IMR-90 (cell line): ENCODE measurements around the gene KCNMB1.

Source experiments
- CEBPB ChIP-seq: IDR thresholded peaks from 2 replicates; pipeline ENCODE4 v1.6.1; 2012; ENCODE audit warnings: low read depth, low read length, improper control_type of control experiment
- CHD1 ChIP-seq: IDR thresholded peaks from 2 replicates; pipeline ENCODE4 v1.6.1; 2012; ENCODE audit warnings: low read depth, low read length, improper control_type of control experiment
- CTCF ChIP-seq: conservative IDR thresholded peaks from 2 replicates; pipeline ENCODE4 v1.5.1; 2012; ENCODE audit warnings: mild to moderate bottlenecking, low read depth, low read length, improper control_type of control experiment
- MXI1 ChIP-seq: IDR thresholded peaks from 2 replicates; pipeline ENCODE4 v1.6.1; 2012; ENCODE audit warnings: low read depth, mild to moderate bottlenecking, low read length, moderate library complexity, borderline replicate concordance
- NFE2L2 ChIP-seq: fragments of 150-350 bp; IDR thresholded peaks from 2 replicates; pipeline ENCODE4 v1.6.1; 2016; ENCODE audit warnings: low read depth, mild to moderate bottlenecking, low read length
- POLR2A ChIP-seq: IDR thresholded peaks from 2 replicates; pipeline ENCODE4 v1.6.1; 2012; ENCODE audit warnings: mild to moderate bottlenecking, low read depth, low read length
- RAD21 ChIP-seq: IDR thresholded peaks from 2 replicates; pipeline ENCODE4 v1.6.1; 2012; ENCODE audit warnings: low read length, improper control_type of control experiment
- RCOR1 ChIP-seq: IDR thresholded peaks from 2 replicates; pipeline ENCODE4 v1.6.1; 2012; ENCODE audit warnings: mild to moderate bottlenecking, low read length, improper control_type of control experiment; ENCODE audit not compliant: insufficient replicate concordance
- SMC3 ChIP-seq: fragments of 150-350 bp; IDR thresholded peaks from 2 replicates; pipeline ENCODE4 v1.6.1; 2016; ENCODE audit warnings: low read depth, mild to moderate bottlenecking, antibody characterized with exemption, low read length, moderate library complexity
- USF2 ChIP-seq: fragments of 150-350 bp; IDR thresholded peaks from 2 replicates; pipeline ENCODE4 v1.6.1; 2017; ENCODE audit warnings: mild to moderate bottlenecking, antibody characterized with exemption, low read length, low read depth

- TF ChIP-seq CEBPB: no peak
- no peak for TF ChIP-seq CTCF
- no peak for TF ChIP-seq SMC3
- TF ChIP-seq NFE2L2: no peak
- no peak for TF ChIP-seq RCOR1
- TF ChIP-seq RAD21: no peak
- TF ChIP-seq POLR2A: no peak
- no peak for TF ChIP-seq USF2
- TF ChIP-seq MXI1: no peak
- no peak for TF ChIP-seq CHD1
Observed at GRCh38 chr5:170378740-170379139, 10.4 kb downstream of the KCNMB1 start.
